Measurements from ENCODE around the gene DOK6. TPM values are rescaled to one million over a fixed set of nuclear protein-coding genes. Genes with fewer than 3 reads are reported as not detected.
A peak's percentile ranks its signal among the peaks of the same experiment; 100 is the strongest.

DOK6 gene
- total and polyA plus RNA-seq, 2 of the 13 experiments (the other 11 are each of a cell fraction or from before 2014, with no cell fraction given): 17.0 to 17.2 TPM

GRCh38 chr18:69752737-69753380 is 352.2 kb downstream of the DOK6 start (continued):
- peak; percentile 36; the same call in 1 of the 2 replicates for TF ChIP-seq ZNF136 (CRISPR knock-in tag; IDR thresholded peaks at IDR 0.05; ENCODE audit: low read depth)
- no peak for TF ChIP-seq ZNF354B (CRISPR knock-in tag; IDR thresholded peaks at IDR 0.05)
- TF ChIP-seq ZNF282 (IDR thresholded peaks at IDR 0.05; ENCODE audit: partially characterized antibody): no peak
- TF ChIP-seq HNF4G (IDR thresholded peaks at IDR 0.05; ENCODE audit: borderline replicate concordance, low read depth, low read length): peak; percentile 76
- TF ChIP-seq HNF4G (CRISPR knock-in tag; IDR thresholded peaks at IDR 0.05; ENCODE audit: borderline replicate concordance, low read depth): no peak
- TF ChIP-seq ZNF430 (CRISPR knock-in tag; IDR thresholded peaks at IDR 0.05): 0 out of 2 replicates have a peak, but pooled peaks have one; percentile 22
- TF ChIP-seq GZF1 (CRISPR knock-in tag; IDR thresholded peaks at IDR 0.05): no peak
- no peak for TF ChIP-seq ZNF891 (CRISPR knock-in tag; IDR thresholded peaks at IDR 0.05)
- no peak for TF ChIP-seq ZNF30 (CRISPR knock-in tag; IDR thresholded peaks at IDR 0.05)
- TF ChIP-seq HNF1B (CRISPR knock-in tag; IDR thresholded peaks at IDR 0.05): peak; percentile 61; the same call in 1 of the 2 replicates
- no peak for TF ChIP-seq FOXK2 (IDR thresholded peaks at IDR 0.05)
- TF ChIP-seq BRD4 (CRISPR knock-in tag; IDR thresholded peaks at IDR 0.05): no peak; the same call in 1 of the 2 replicates
- no peak for TF ChIP-seq ZNF17 (CRISPR knock-in tag; IDR thresholded peaks at IDR 0.05)
- no peak for TF ChIP-seq HINFP (CRISPR knock-in tag; IDR thresholded peaks at IDR 0.05; ENCODE audit: low read depth)
- TF ChIP-seq ZNF550 (CRISPR knock-in tag; IDR thresholded peaks at IDR 0.05; ENCODE audit: borderline replicate concordance): no peak
- no peak for TF ChIP-seq EED (CRISPR knock-in tag; IDR thresholded peaks at IDR 0.05)
- TF ChIP-seq FOXJ3 (CRISPR knock-in tag; IDR thresholded peaks at IDR 0.05; ENCODE audit: borderline replicate concordance): peak; percentile 98
- TF ChIP-seq HOMEZ (CRISPR knock-in tag; IDR thresholded peaks at IDR 0.05; ENCODE audit: low read depth): peak; percentile 90
- TF ChIP-seq, protein P1, sequence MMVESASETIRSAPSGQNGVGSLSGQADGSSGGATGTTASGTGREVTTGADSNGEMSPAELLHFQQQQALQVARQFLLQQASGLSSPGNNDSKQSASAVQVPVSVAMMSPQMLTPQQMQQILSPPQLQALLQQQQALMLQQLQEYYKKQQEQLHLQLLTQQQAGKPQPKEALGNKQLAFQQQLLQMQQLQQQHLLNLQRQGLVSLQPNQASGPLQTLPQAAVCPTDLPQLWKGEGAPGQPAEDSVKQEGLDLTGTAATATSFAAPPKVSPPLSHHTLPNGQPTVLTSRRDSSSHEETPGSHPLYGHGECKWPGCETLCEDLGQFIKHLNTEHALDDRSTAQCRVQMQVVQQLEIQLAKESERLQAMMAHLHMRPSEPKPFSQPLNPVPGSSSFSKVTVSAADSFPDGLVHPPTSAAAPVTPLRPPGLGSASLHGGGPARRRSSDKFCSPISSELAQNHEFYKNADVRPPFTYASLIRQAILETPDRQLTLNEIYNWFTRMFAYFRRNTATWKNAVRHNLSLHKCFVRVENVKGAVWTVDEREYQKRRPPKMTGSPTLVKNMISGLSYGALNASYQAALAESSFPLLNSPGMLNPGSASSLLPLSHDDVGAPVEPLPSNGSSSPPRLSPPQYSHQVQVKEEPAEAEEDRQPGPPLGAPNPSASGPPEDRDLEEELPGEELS (CRISPR knock-in tag; IDR thresholded peaks at IDR 0.05): peak; percentile 86
- TF ChIP-seq REL (CRISPR knock-in tag; conservative IDR thresholded peaks at IDR 0.05): 0 out of 2 replicates have a peak, but pooled peaks have one; percentile 52
- TF ChIP-seq ZKSCAN8 (CRISPR knock-in tag; IDR thresholded peaks at IDR 0.05; ENCODE audit: borderline replicate concordance): peak; percentile 40; the same call in 1 of the 2 replicates
- no peak for TF ChIP-seq ZNF275 (CRISPR knock-in tag; IDR thresholded peaks at IDR 0.05; ENCODE audit: borderline replicate concordance)
